ENCODE data around the gene ATP13A1.

Gene ATP13A1

GRCh38 chr19:19636573-19637185 lies 26.8 kb downstream of the ATP13A1 start:
- Histone ChIP-seq H3K9me3 (ENCODE audit: control extremely low read depth in 1 of 5, control insufficient read depth in 4 of 5, insufficient read depth in 2 of 5, low read depth in 1 of 5, low read length in 4 of 5) (no peaks in the 10 kb centered on the region), H3K27me3 (replicated peaks in 2 of 5; ENCODE audit: control insufficient read depth in 4 of 5, insufficient read depth in 5 of 5, low read length in 4 of 5) (no peaks in the 10 kb centered on the region), H3K4me1 (ENCODE audit: control extremely low read depth in 1 of 4, control insufficient read depth in 4 of 4, insufficient read depth in 4 of 4, low read length in 3 of 4) (peaks cover 0 to 1% (median under 1%) of the 10 kb centered on the region in 4 experiments), H3K36me3 (ENCODE audit: control insufficient read depth in 4 of 4, insufficient read depth in 4 of 4, low read length in 3 of 4) (peaks cover 12 to 66% (median 46%) of the 10 kb centered on the region in 4 experiments), H3K27ac (ENCODE audit: insufficient read depth in 1 of 2, low read depth in 1 of 2, low read length in 2 of 2, poor library complexity in 1 of 2, severe bottlenecking in 2 of 2) (no peak overlapping the region), H3K4me3 (ENCODE audit: control insufficient read depth in 1 of 7, extremely low read depth in 1 of 7, insufficient read depth in 4 of 7, low read depth in 2 of 7, low read length in 6 of 7) (no peak overlapping the region)
- DNase-seq = no peak
- 98% methylated on average over 7 of the region's 9 CpGs for WGBS (ENCODE audit: insufficient coverage)
- ChIA-PET POLR2A (no interaction called here), CTCF (no interaction called here)

GRCh38 chr19:19635313-19635702 lies 28.2 kb downstream of the ATP13A1 start:
- Histone ChIP-seq H3K9me3 (ENCODE audit: control extremely low read depth in 1 of 5, control insufficient read depth in 4 of 5, insufficient read depth in 2 of 5, low read depth in 1 of 5, low read length in 4 of 5) (no peaks in the 10 kb centered on the region), H3K4me3 (ENCODE audit: control insufficient read depth in 1 of 7, extremely low read depth in 1 of 7, insufficient read depth in 4 of 7, low read depth in 2 of 7, low read length in 6 of 7) (no peak overlapping the region), H3K4me1 (ENCODE audit: control extremely low read depth in 1 of 4, control insufficient read depth in 4 of 4, insufficient read depth in 4 of 4, low read length in 3 of 4) (no peaks in the 10 kb centered on the region), H3K27me3 (replicated peaks in 2 of 5; ENCODE audit: control insufficient read depth in 4 of 5, insufficient read depth in 5 of 5, low read length in 4 of 5) (no peaks in the 10 kb centered on the region), H3K27ac (ENCODE audit: insufficient read depth in 1 of 2, low read depth in 1 of 2, low read length in 2 of 2, poor library complexity in 1 of 2, severe bottlenecking in 2 of 2) (no peak overlapping the region), H3K36me3 (ENCODE audit: control insufficient read depth in 4 of 4, insufficient read depth in 4 of 4, low read length in 3 of 4) (peaks cover 12 to 66% (median 51%) of the 10 kb centered on the region in 4 experiments)
- 93% methylated on average over 14 of the region's 14 CpGs for WGBS (ENCODE audit: insufficient coverage)
- ChIA-PET POLR2A (interaction anchor here (0.7 kb wide), 1 partner anchor 473 kb away, joined by 3 read pairs; no protein-coding TSS in a partner anchor), CTCF (interaction anchor here (1.7 kb wide), 1 partner anchor 103 kb away, joined by 3 read pairs; no protein-coding TSS in a partner anchor)
- no peak for DNase-seq

- CTCF ChIA-PET = interaction anchor here (1.6 to 1.7 kb wide), 2 partner anchors 9 to 102 kb away, joined by 3 read pairs; partner anchors contain the start of gene GMIP
- H3K27ac ChIP-seq (ENCODE audit: insufficient read depth in 1 of 2, low read depth in 1 of 2, low read length in 2 of 2, poor library complexity in 1 of 2, severe bottlenecking in 2 of 2) = no peak overlapping the region
- WGBS (ENCODE audit: insufficient coverage) = 95% methylated on average over 33 of the region's 36 CpGs
- H3K27me3 ChIP-seq (replicated peaks in 2 of 5; ENCODE audit: control insufficient read depth in 4 of 5, insufficient read depth in 5 of 5, low read length in 4 of 5) = no peaks in the 10 kb centered on the region
- no peaks in the 10 kb centered on the region for H3K4me1 ChIP-seq (ENCODE audit: control extremely low read depth in 1 of 4, control insufficient read depth in 4 of 4, insufficient read depth in 4 of 4, low read length in 3 of 4)
- no peaks in the 10 kb centered on the region for H3K9me3 ChIP-seq (ENCODE audit: control extremely low read depth in 1 of 5, control insufficient read depth in 4 of 5, insufficient read depth in 2 of 5, low read depth in 1 of 5, low read length in 4 of 5)
- peaks cover 14 to 65% (median 48%) of the 10 kb centered on the region in 4 experiments for H3K36me3 ChIP-seq (ENCODE audit: control insufficient read depth in 4 of 4, insufficient read depth in 4 of 4, low read length in 3 of 4)
- H3K4me3 ChIP-seq (ENCODE audit: control insufficient read depth in 1 of 7, extremely low read depth in 1 of 7, insufficient read depth in 4 of 7, low read depth in 2 of 7, low read length in 6 of 7) = no peak overlapping the region
- POLR2A ChIA-PET = no interaction called here
- DNase-seq = no peak
Observed at GRCh38 chr19:19634516-19635312, 28.8 kb downstream of the ATP13A1 start.

- CTCF ChIA-PET = interaction anchor here (0.6 to 1.6 kb wide), 3 partner anchors 10 to 102 kb away, joined by 3 to 4 read pairs (median 3); partner anchors contain the start of gene GMIP
- H3K27ac ChIP-seq (ENCODE audit: insufficient read depth in 1 of 2, low read depth in 1 of 2, low read length in 2 of 2, poor library complexity in 1 of 2, severe bottlenecking in 2 of 2) = no peak overlapping the region
- no peak overlapping the region for H3K4me3 ChIP-seq (ENCODE audit: control insufficient read depth in 1 of 7, extremely low read depth in 1 of 7, insufficient read depth in 4 of 7, low read depth in 2 of 7, low read length in 6 of 7)
- DNase-seq = no peak
- H3K36me3 ChIP-seq (ENCODE audit: control insufficient read depth in 4 of 4, insufficient read depth in 4 of 4, low read length in 3 of 4) = peaks cover 14 to 67% (median 46%) of the 10 kb centered on the region in 4 experiments
- 95% methylated on average over 22 of the region's 22 CpGs for WGBS (ENCODE audit: insufficient coverage)
- no peaks in the 10 kb centered on the region for H3K27me3 ChIP-seq (replicated peaks in 2 of 5; ENCODE audit: control insufficient read depth in 4 of 5, insufficient read depth in 5 of 5, low read length in 4 of 5)
- POLR2A ChIA-PET = no interaction called here
- peaks cover 0 to under 1% (median 0%) of the 10 kb centered on the region in 4 experiments for H3K4me1 ChIP-seq (ENCODE audit: control extremely low read depth in 1 of 4, control insufficient read depth in 4 of 4, insufficient read depth in 4 of 4, low read length in 3 of 4)
- no peaks in the 10 kb centered on the region for H3K9me3 ChIP-seq (ENCODE audit: control extremely low read depth in 1 of 5, control insufficient read depth in 4 of 5, insufficient read depth in 2 of 5, low read depth in 1 of 5, low read length in 4 of 5)
Observed at GRCh38 chr19:19633711-19634515, 29.6 kb downstream of the ATP13A1 start.

GRCh38 chr19:19632661-19633060 lies 30.8 kb downstream of the ATP13A1 start:
- Histone ChIP-seq H3K9me3 (ENCODE audit: control extremely low read depth in 1 of 5, control insufficient read depth in 4 of 5, insufficient read depth in 2 of 5, low read depth in 1 of 5, low read length in 4 of 5) (no peaks in the 10 kb centered on the region), H3K36me3 (ENCODE audit: control insufficient read depth in 4 of 4, insufficient read depth in 4 of 4, low read length in 3 of 4) (peaks cover 14 to 60% (median 43%) of the 10 kb centered on the region in 4 experiments), H3K4me1 (ENCODE audit: control extremely low read depth in 1 of 4, control insufficient read depth in 4 of 4, insufficient read depth in 4 of 4, low read length in 3 of 4) (peaks cover 0 to 10% (median 8%) of the 10 kb centered on the region in 4 experiments), H3K4me3 (ENCODE audit: control insufficient read depth in 1 of 7, extremely low read depth in 1 of 7, insufficient read depth in 4 of 7, low read depth in 2 of 7, low read length in 6 of 7) (no peak overlapping the region), H3K27me3 (replicated peaks in 2 of 5; ENCODE audit: control insufficient read depth in 4 of 5, insufficient read depth in 5 of 5, low read length in 4 of 5) (no peaks in the 10 kb centered on the region), H3K27ac (ENCODE audit: insufficient read depth in 1 of 2, low read depth in 1 of 2, low read length in 2 of 2, poor library complexity in 1 of 2, severe bottlenecking in 2 of 2) (no peak overlapping the region)
- 100% methylated on average over 3 of the region's 5 CpGs for WGBS (ENCODE audit: insufficient coverage)
- POLR2A ChIA-PET = no interaction called here
- DNase-seq = no peak
- CTCF ChIA-PET = interaction anchor here (1.5 kb wide), 1 partner anchor 100 kb away, joined by 4 read pairs; no protein-coding TSS in a partner anchor

GRCh38 chr19:19631346-19631745 lies 32.1 kb downstream of the ATP13A1 start:
- Histone ChIP-seq H3K27ac (ENCODE audit: insufficient read depth in 1 of 2, low read depth in 1 of 2, low read length in 2 of 2, poor library complexity in 1 of 2, severe bottlenecking in 2 of 2) (no peak overlapping the region), H3K9me3 (ENCODE audit: control extremely low read depth in 1 of 5, control insufficient read depth in 4 of 5, insufficient read depth in 2 of 5, low read depth in 1 of 5, low read length in 4 of 5) (no peaks in the 10 kb centered on the region), H3K27me3 (replicated peaks in 2 of 5; ENCODE audit: control insufficient read depth in 4 of 5, insufficient read depth in 5 of 5, low read length in 4 of 5) (no peaks in the 10 kb centered on the region), H3K4me1 (ENCODE audit: control extremely low read depth in 1 of 4, control insufficient read depth in 4 of 4, insufficient read depth in 4 of 4, low read length in 3 of 4) (peaks cover 0 to 16% (median 13%) of the 10 kb centered on the region in 4 experiments), H3K36me3 (ENCODE audit: control insufficient read depth in 4 of 4, insufficient read depth in 4 of 4, low read length in 3 of 4) (peaks cover 14 to 49% (median 35%) of the 10 kb centered on the region in 4 experiments), H3K4me3 (ENCODE audit: control insufficient read depth in 1 of 7, extremely low read depth in 1 of 7, insufficient read depth in 4 of 7, low read depth in 2 of 7, low read length in 6 of 7) (no peak overlapping the region)
- ChIA-PET CTCF (interaction anchor here (1.0 kb wide), 1 partner anchor 9 kb away, joined by 5 read pairs; no protein-coding TSS in a partner anchor), POLR2A (no interaction called here)
- no peak for DNase-seq
- WGBS (ENCODE audit: insufficient coverage) = 98% methylated on average over 6 of the region's 7 CpGs
